NT2/D1 (cell line): ENCODE measurements around the gene PLA2G3.

Experiments
- SUZ12 ChIP-seq: IDR thresholded peaks from 2 replicates; pipeline ENCODE4 v1.6.1; 2011; ENCODE audit not compliant: insufficient read length, insufficient read depth; ENCODE audit errors: extremely low read depth
- YY1 ChIP-seq: IDR thresholded peaks from 2 replicates; pipeline ENCODE4 v1.6.1; 2011; ENCODE audit not compliant: insufficient read length, insufficient read depth
- ZNF274 ChIP-seq: IDR thresholded peaks from 2 replicates; pipeline ENCODE4 v1.6.1; 2011; ENCODE audit warnings: mild to moderate bottlenecking, low read depth, low read length

DNA sequence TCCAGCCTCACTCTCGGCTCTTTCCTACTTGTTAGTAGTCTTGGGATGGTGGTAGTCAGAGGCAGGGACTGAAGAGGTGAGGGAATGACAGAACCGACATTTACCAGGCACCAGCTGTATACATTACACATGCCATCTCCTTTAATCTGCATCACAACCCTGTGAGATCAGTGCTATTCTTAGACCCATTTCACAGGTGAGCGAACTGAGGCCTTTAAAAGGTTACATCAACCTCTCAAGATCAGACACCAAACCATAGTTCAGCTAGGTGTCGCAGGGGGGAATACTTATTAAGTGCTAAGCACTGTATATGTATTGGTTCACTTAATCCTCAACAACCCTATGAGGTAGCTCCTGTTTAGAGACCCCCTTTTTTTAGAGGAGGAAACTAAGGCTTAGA is 5.6 kb downstream of the PLA2G3 start:
- TF ChIP-seq YY1 = no peak
- TF ChIP-seq ZNF274 = no peak
- no peak for TF ChIP-seq SUZ12
